SJCRH30 (cell line): ENCODE results near the gene CTNNB1. TPM values are rescaled to one million over a fixed set of nuclear protein-coding genes. Genes with fewer than 3 reads are reported as not detected.
"Not testable (repeated sequence)": the region's sequence is repeated elsewhere in the genome, so short reads cannot be mapped to it uniquely, and the experiment has no call there.

ENCODE experiments used
- DNase-seq, 2 experiments: peaks; one replicate each; pipeline ENCODE4 v3.0.0-alpha.2; 2015 to 2020
- H3K27ac ChIP-seq: fragments of 250-450 bp; sonication (Bioruptor Pico); 2 replicates; pipeline ENCODE4 v1.5.1; 2020; ENCODE audit warnings: mild to moderate bottlenecking, moderate library complexity
- H3K27me3 ChIP-seq: fragments of 250-450 bp; sonication (Bioruptor Pico); 2 replicates; pipeline ENCODE4 v1.5.1; 2020; ENCODE audit warnings: mild to moderate bottlenecking, moderate library complexity
- H3K36me3 ChIP-seq: fragments of 250-450 bp; sonication (Bioruptor Pico); 2 replicates; pipeline ENCODE4 v1.5.1; 2020; ENCODE audit warnings: mild to moderate bottlenecking, moderate library complexity
- H3K4me1 ChIP-seq: fragments of 250-450 bp; sonication (Bioruptor Pico); 2 replicates; pipeline ENCODE4 v1.5.1; 2020; ENCODE audit warnings: mild to moderate bottlenecking, moderate library complexity
- H3K4me3 ChIP-seq: fragments of 250-450 bp; sonication (Bioruptor Pico); 2 replicates; pipeline ENCODE4 v1.5.1; 2020; ENCODE audit warnings: mild to moderate bottlenecking, moderate library complexity
- H3K9me3 ChIP-seq: fragments of 250-450 bp; sonication (Bioruptor Pico); replicated peaks from 2 replicates; pipeline ENCODE4 v1.5.1; 2020; ENCODE audit warnings: mild to moderate bottlenecking, moderate library complexity
- total RNA-seq: library from RNA; depleted of rRNA; stranded (reverse); fragments of >200 nt; shearing (Covaris generic); gene quantifications from 2 replicates; pipeline ENCODE4 v1.2.3, GENCODE V29; 2014

CTNNB1 gene
- total RNA-seq, 1 experiment from 2014 or later: 613 TPM

DNA sequence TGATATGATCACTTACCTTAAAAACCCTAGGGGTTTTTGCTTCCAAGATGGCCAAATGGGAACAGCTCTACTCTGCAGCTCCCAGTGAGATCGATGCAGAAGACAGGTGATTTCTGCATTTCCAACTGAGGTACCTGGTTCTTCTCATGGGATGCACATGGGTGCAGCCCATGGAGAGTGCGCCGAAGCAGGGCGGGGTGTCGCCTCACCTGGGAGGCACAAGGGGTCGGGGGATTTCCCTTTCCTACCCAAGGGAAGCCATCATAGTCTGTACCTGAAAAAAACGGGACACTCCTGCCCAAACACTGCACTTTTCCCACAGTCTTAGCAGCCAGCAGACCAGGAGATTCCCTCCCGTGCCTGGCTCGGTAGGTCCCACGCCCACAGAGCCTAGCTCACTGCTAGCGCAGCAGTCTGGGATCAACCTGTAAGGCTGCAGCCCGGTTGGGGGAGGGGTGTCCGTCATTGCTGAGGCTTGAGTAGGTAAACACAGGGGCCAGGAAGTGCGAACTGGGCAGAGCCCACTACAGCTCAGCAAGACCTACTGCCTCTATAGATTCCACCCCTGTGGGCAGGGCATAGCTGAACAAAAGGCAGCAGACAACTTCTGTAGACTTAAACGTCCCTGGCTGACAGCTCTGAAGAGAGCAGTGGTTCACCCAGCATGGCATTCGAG, 78.6 kb downstream of the CTNNB1 start:
- H3K27me3 ChIP-seq: no peaks in the 10 kb centered on the region
- no peak for DNase-seq
- H3K4me1 ChIP-seq: no peaks in the 10 kb centered on the region
- H3K27ac ChIP-seq: no peak overlapping the region
- no peak overlapping the region for H3K4me3 ChIP-seq
- no peaks in the 10 kb centered on the region for H3K36me3 ChIP-seq
- no peaks in the 10 kb centered on the region for H3K9me3 ChIP-seq

DNA sequence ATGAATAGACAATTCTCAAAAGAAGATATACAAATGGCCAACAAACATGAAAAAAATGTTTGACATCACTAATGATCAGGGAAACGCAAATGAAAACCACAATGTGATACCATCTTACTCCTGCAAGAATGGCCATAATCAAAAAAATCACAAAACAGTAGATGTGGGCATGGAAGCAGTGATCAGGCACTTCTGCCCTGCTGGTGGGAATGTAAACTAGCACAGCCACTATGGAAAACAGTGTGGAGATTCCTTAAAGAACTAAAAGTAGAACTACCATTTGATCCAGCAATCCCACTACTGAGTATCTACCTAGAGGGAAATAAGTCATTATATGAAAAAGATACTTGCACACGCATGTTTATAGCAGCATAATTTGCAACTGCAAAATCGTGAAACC, 85.6 kb downstream of the CTNNB1 start:
- H3K4me1 ChIP-seq, H3K4me3 ChIP-seq, H3K36me3 ChIP-seq, DNase-seq, H3K27ac ChIP-seq, H3K27me3 ChIP-seq, H3K9me3 ChIP-seq: not testable (repeated sequence)

DNA sequence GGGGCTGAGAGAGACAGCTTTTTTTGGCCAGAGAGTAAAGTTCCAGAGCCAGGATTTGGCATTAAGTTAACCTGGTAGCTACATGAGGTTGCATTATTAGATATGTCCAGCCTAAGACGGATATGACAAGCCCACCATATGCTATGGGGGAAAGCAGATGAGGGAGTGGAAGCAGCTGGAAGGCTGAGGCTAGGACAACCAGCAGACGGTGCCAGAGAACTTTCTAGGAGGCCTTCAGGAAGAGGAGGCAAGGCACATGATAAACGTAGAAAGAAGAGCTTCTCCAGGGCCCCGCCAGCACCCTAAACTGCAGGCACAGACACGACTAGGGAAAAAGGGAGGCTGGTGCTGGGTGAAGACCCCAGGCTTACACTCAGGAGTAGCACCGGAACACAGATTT, 87.0 kb downstream of the CTNNB1 start:
- Histone ChIP-seq H3K4me1 (no peaks in the 10 kb centered on the region), H3K27me3 (no peaks in the 10 kb centered on the region), H3K36me3 (no peaks in the 10 kb centered on the region), H3K27ac (no peak overlapping the region), H3K9me3 (no peaks in the 10 kb centered on the region), H3K4me3 (no peak overlapping the region)
- DNase-seq: no peak

DNA sequence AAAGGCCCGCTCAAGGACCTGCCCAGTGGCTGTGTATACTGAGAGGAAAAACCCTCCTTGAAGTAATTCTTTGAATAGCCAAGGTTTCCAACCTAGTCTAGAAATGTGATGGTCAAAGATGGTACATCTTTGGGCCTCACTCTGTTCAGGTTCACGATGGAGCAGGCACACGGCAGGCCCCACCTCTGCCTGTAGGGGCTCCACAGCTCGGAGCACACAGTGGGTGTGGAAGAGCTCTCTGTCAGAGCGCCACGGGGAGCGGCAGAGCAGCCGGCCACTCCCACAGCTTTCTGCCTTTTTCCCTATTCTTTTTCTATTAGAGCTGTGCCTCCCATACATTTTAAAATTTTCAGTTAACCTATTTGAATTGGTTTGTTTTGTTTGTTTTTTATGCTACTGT, 89.5 kb downstream of the CTNNB1 start:
- Histone ChIP-seq H3K4me3 (no peak overlapping the region), H3K27ac (no peak overlapping the region), H3K4me1 (no peaks in the 10 kb centered on the region), H3K9me3 (no peaks in the 10 kb centered on the region), H3K36me3 (no peaks in the 10 kb centered on the region), H3K27me3 (no peaks in the 10 kb centered on the region)
- no peak for DNase-seq
